HG03571 (cell line): ENCODE measurements around the gene NOLC1.
"Not testable (repeated sequence)": the region's sequence is repeated elsewhere in the genome, so short reads cannot be mapped to it uniquely, and the experiment has no call there.

Source experiments
- ATAC-seq: cut with Tn5 transposase; IDR thresholded peaks from one replicate; pipeline ENCODE4 v1.9.1; 2021; ENCODE audit not compliant: unreplicated experiment

Gene NOLC1

DNA sequence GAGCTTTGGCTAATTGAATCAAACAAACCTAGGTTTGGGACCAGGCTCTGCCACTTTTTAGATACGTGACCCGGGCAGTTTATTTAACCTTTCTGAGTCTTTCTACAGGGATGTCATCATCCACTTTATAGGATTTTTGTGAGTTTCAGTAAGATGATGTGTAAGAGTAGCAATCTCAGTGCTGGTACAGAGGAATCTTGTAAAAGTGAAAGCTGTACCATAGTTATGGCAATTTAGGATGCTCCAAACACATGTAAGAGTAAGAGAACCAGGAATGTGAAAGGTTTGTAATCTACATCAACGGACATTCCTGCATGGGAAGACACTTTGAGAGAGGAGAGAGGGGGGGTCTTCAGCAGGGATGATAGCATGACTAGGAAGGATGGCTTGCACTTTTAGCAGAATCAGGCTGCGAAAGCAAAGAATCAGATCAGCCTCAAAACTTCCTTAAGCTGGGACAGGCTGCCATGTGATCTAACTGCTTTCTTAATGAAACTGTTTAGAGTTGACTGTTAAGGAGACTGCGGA lies 968 bp downstream of the NOLC1 start:
- ATAC-seq = no peak

DNA sequence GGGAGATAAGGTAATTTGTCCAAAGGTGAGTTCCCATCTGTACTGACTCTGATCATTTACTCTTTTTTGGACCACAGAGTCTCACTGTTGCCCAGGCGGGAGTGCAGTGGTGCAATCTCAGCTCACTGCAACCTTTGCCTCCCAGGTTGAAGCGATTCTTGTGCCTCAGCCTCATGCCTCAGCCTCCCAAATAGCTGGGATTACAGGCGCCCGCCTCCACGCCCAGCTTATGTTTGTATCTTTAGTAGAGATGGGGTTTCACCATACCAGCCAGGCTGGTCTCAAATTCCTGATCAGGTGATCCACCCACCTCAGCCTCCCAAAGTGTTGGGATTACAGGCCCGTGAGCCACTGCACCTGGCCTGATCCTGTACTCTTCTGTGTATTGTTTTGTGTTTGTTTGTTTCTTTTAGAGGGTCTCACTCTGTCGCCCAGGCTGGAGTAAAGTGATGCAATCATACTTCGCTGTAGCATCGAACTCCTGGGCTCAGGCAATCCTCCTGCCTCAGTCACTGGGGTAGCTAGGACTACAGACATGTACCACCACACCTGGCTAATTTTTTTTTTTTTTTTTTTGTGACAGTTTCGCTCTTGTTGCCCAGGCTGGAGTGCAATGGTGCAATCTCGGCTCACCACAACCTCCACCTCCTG lies 2.4 kb downstream of the NOLC1 start:
- no peak for ATAC-seq

DNA sequence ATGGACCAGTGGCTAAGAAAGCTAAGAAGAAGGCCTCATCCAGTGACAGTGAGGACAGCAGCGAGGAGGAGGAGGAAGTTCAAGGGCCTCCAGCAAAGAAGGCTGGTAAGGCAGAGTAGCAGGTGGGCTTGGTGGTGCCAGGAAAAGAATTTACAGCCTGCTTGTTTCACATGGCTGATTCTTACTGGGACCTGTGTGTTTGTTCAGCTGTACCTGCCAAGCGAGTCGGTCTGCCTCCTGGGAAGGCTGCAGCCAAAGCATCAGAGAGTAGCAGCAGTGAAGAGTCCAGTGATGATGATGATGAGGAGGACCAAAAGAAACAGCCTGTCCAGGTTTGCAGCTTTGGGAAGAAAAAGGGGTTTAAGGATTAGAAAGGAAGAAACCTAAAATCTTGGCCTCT lies 5.0 kb downstream of the NOLC1 start:
- ATAC-seq = no peak

DNA sequence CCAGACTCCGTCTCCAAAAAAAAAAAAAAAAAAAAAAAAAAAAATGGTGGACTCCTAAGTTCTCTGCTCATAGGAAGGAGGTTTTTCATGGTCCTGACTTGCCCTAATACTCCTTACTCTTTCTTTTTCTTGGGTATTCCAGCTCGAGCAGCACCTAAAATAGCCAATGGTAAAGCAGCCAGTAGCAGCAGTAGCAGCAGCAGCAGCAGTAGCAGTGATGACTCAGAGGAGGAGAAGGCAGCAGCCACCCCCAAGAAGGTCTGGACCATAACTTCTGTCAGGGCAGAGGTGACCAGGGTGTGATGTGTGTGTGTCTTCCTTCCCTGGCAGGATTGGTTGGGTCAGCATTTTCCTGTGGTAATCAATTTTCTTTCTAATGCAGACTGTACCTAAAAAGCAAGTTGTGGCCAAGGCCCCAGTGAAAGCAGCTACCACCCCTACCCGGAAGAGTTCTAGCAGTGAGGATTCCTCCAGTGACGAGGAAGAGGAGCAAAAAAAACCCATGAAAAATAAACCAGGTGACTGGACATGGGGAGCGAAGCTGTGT lies 6.9 kb downstream of the NOLC1 start:
- no peak for ATAC-seq

DNA sequence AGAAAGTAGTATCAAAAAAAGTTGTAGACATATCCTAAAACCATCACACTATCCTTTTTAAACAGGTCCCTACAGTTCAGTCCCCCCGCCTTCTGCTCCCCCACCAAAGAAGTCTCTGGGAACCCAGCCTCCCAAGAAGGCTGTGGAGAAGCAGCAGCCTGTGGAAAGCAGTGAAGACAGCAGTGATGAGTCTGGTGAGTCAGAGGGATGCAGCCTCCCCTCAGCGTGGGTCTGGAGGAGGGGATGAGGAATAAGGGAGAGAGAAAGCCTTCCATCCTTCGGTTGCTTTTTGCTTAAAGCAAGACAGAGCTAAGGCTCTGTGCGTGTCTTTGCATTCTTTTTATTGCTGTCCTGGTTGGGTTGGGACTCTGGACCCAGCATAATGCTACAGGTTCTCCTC lies 7.6 kb downstream of the NOLC1 start:
- no peak for ATAC-seq

DNA sequence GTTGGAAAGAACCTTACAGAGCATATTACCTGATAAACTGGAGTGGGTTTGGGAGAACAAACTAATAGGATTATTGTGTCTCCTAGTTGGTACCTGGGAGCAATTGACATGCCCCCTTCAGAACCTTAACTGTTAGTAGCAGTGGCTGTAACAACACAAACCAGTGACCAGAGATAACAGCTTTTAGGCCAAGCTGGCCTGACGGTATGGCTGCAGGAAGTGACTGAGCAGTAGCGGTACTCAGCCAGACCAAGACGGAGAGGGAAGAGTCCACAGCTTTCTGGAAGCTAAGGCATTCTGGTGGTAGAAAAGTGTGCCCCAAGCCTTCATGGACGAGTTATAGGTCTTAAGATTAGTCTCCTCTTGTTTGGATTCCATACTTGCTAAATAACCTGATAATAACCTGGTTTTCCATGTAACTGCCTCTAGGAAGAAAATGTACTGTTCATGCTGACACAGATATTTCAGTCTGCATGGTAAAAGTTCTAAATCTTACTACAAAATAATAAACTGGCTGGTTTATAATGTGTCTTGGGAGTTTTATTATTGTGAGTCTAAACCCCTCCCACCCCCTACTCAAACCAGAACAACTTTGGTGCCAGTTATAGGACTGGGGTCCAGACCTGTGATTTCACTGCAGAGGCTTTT lies 11.3 kb downstream of the NOLC1 start:
- no peak for ATAC-seq

DNA sequence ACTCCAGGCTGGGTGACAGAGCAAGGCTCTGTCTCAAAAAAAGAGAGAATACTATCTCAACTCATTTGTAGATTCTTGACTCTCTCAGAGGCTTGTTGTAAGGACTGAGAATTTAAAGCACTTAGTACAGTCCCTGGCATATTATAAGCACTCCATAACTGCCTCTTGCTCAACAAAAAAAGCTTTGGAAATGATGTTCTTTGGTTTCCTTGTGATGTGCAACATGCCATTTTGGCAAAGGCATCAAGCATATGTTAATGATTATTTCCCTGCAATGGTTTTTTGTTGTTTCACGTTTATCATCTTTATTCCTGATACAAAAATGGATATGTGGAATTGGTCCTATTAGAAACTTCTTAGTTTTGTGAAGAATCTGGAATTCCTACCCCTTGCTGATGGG lies 15.7 kb downstream of the NOLC1 start:
- no peak for ATAC-seq

DNA sequence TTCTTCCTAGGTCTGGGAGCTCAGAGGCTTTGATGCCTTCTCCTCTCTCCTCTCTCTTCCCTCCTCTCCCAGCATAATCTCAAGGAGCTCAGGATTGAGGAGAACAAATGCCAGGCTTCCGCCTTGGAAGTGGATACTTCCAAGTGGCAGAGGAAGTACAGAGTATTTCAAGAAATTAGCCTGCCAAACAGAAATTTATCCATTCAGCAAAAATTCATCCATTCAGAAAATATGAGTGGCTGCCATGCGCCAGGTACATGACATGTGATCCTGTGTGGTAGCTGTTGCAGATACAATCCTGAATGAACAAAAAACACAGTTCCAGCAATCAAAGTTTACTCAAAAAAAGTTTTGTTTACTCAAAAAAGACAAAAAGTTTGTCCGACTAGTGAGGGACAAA lies 18.4 kb downstream of the NOLC1 start:
- no peak for ATAC-seq

DNA sequence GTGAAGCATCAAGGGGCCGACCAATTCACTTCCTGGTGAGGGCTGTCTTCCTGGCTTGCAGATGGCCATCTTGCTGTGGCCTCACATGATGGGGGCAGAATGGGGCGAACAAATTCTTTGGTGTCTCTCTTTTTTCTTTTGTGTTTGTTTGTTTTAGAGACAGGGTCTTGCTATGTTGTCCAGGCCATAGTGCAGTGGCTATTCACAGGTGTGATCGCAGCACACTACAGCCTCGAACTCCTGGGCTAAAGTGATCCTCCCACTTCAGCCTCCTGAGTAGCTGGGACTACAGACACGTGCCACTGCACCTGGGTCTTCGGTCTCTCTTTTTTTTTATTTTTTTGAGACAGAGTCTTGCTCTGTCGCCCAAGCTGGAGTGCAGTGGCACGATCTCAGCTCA lies 20.1 kb downstream of the NOLC1 start:
- no peak for ATAC-seq

DNA sequence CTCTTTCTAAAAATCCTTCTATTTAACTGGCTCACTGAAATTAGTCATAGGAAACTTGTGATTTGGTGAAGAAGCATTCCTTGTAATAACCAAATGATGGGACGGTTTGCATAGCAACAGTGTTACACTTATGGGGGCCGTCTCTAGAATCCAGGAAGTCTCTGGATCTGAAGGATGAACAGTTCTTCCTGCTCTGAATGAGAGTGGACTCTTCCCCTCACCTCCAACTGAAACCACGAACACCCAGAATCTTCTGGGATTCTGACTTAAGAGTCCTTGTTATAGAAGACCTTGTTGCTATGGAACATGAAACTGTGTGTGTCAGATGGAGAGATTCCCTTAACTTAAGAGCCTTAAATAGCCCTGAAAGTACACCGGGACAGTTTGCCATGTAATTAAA lies 23.2 kb downstream of the NOLC1 start:
- ATAC-seq = no peak

DNA sequence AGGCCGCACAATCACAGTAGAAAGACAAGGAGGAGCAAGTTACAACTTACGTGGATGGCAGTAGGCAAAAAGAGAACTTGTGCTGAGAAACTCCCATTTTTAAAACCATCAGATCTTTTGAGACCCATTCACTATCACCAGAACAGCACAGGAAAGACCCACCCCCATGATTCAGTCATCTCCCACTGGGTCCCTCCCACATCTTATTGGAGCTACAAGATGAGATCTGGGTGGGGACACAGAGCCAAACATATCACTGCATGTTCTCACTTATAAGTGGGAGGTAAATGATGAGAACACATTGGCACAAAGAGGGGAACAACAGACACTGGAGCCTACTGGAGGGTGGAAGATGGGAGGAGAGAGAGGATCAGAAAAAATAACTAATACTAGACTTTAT lies 32.4 kb downstream of the NOLC1 start:
- ATAC-seq = no peak

DNA sequence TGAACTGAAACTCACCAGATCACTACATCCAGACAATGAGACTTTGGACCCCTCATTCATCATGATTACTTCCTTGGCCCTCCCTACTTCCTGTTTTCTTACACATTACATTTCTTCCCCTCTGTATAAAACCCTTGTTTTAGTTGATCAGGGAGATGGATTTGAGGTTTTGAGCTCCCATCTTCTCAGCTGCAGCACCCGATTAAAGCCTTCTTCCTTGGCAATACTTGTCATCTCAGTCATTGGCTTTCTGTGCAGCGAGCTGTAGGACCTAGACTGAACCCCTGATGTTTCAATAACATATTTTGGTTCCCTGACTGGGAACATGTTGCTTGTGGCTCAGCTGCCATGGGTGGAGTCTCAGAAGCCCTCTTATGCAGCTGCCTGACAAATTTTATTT lies 33.1 kb downstream of the NOLC1 start:
- no peak for ATAC-seq

DNA sequence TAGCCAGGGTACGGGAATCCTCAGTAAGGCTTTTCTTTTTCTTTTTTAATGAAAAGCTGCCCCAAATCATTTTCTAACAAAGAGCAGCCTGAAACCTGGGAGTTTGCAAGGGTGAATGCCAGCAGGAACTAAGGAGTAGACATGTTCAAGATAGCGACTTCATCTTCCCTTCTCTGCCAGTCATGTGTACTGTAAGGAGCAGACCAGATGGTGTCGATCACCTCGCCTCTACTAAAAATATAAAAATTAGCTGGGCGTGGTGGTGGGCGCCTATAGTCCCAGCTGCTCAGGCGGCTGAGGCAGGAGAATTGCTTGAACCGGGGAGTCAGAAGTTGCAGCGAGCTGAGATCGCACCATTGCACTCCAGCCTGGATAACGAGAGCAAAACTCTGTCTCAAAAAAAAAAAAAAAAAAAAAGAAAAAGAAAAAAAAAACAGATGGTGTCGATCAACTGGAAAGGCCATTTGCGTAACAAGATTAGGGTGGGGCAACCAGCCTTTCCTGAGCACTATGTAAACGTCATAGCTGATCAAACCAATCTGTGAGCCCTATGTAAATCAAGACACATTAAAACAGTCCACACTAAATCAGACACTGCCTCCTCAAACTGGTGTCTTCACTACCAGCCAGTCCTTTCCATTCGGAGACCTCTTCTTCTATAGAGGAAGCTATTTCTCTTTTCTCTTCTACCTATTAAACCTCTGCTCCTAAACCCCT lies 33.8 kb downstream of the NOLC1 start:
- ATAC-seq = no peak

DNA sequence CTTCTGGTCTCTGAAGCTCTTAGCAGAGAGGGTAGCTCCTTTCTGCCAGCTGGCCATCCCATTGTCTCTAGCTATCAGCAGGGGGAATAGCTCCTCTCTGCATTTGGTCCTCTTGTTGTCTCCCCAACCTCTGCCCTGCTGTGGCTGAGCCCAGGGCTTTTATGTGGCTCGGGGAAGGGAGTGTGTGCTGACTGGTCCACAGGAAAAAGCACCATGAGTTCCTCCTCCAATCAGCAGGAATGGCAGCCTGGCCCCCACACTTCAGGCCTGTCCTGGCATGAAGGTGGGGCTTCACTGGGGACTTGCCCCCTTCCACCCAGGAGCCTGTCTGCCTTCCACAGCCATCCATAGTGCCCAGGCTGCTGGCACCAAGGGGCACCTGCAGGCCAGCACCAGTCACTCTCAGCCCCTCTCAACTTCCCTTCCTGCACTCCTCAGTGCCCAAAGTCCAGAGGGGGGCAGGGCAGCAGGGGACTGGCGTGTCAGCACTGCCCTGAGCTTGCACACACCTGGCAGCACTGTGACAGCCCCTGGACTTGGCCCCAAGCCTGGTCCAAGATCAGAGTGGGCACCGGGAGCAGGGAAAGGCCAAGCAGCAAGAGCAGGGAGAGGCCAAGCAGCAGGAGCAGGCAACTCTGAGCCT lies 36.2 kb downstream of the NOLC1 start:
- no peak for ATAC-seq

DNA sequence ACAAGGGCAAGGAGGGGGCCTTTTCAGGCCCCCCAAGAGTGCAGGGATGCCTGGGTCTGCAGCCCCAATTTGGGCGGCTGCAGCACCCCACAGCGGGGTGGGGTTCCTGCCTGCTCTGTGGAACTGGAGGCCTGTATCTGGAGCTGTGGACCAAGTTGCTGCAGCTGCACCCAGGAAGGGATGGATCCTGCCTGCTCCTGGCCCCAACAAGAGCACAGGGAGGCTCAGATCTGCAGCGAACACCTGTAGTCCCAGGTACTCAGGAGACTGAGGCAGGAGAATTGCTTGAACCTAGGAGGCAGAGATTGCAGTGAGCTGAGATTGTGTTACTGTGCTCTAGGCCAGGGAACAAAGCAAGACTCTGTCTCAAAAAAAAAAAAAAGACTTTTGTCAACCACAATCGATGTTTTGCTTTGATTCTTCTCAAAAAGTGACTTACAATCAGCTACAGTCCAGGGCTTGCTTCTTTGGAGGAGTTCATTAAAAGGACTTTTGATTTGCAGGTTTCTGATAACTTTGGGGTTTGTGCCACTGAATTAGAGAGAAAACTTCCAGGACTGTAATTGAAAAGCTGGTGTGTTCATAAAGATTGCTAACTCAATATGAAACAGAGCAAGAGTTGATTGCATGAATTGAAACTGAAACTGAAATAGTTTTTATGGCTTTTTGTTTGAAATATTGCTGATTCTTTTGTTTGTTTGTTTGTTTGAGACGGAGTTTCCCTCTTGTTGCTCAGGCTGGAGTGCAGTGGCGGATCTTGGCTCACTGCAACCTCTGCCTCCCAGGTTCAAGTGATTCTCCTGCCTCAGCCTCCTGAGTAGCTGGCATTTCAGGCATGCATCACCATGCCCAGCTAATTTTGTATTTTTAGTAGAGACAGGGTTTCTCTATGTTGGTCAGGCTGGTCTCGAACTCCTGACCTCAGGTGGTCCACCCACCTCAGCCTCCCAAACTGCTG lies 37.0 kb downstream of the NOLC1 start:
- not testable (repeated sequence) for ATAC-seq

DNA sequence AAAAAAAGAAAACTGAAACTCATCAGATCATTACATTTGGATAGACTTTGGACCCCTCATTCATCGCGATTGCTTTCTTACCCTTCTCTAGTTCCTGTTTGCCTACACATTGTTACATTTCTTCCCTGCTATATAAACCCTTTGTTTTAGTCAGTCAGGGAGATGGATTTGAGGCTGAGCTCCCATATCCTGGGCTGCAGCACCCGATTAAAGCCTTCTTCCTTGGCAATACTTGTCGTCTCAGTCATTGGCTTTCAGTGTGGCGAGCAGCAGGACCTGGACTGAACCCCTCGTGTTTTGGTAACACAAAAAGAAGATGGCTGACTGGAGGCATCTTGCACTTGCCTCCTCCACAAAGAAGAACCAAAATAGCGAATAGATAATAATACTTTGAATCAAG lies 39.8 kb downstream of the NOLC1 start:
- no peak for ATAC-seq

DNA sequence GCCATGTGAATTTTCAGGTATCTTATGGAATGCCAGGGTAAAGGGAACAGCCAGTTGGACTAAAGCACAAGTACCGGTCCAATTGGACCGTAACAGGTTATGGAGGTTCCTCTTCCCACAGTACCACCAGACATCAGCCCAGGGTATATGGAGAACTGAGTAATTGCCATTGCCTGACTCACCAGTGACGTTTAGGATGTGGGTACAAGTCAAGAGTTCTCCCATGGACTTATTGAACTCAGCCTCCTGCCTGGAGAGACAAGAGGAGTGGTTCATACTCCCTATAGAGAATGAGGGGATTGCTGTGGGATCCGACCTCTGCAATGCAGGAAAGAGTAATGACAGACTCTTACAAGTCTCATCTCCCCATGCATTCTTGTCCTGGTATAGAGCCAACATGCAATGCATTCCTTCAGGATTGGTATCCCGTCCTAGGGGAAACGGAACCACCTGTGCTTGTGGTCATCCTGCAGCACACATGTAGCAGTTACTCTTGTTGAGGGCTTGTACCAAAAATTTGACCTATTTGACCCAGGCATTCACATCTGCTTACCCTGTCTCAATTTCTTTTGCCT lies 43.2 kb downstream of the NOLC1 start:
- no peak for ATAC-seq

DNA sequence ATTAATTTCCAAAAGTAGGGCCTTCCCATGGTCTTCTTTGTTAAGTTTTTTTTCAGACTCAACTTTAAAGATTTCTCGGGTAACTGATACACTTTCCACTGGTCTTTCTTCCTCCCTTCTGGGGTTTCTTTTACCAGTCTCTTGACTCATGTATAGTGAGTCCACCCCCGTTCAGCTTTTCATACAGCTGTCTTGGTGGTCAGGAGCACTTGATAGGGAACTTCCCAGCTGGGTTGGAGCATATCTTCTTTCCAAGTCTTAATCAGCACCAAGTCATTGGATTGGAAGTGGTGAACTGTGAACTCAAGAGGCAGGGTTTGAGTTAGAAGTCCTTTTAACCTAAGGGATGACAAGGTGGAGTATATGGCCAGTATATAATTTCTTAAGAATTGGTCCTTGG lies 44.7 kb downstream of the NOLC1 start:
- no peak for ATAC-seq

DNA sequence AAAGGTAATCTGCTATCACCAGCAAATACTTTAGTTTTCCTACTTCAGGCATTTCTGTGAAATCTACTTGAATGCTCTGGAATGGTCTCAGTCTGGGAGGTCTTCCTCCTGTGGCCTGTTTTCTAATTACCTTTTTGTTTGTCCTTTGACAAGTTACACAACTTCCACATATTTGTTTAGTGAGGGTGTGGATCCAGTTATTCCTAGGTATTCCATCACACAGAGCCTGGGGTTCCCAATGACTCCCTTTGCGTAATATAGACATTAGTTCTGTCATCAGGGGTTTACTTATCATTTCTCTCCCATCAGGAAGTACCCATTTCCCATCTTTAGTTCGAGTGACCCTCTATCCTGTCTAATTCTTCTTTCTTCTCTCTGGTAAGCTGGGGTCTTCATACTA lies 45.8 kb downstream of the NOLC1 start:
- no peak for ATAC-seq
